Measurements from ENCODE around the gene C6orf47.
"Not testable (repeated sequence)": the region's sequence is repeated elsewhere in the genome, so short reads cannot be mapped to it uniquely, and the experiment has no call there.

C6orf47 gene, protein sequence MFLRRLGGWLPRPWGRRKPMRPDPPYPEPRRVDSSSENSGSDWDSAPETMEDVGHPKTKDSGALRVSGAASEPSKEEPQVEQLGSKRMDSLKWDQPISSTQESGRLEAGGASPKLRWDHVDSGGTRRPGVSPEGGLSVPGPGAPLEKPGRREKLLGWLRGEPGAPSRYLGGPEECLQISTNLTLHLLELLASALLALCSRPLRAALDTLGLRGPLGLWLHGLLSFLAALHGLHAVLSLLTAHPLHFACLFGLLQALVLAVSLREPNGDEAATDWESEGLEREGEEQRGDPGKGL

DNA sequence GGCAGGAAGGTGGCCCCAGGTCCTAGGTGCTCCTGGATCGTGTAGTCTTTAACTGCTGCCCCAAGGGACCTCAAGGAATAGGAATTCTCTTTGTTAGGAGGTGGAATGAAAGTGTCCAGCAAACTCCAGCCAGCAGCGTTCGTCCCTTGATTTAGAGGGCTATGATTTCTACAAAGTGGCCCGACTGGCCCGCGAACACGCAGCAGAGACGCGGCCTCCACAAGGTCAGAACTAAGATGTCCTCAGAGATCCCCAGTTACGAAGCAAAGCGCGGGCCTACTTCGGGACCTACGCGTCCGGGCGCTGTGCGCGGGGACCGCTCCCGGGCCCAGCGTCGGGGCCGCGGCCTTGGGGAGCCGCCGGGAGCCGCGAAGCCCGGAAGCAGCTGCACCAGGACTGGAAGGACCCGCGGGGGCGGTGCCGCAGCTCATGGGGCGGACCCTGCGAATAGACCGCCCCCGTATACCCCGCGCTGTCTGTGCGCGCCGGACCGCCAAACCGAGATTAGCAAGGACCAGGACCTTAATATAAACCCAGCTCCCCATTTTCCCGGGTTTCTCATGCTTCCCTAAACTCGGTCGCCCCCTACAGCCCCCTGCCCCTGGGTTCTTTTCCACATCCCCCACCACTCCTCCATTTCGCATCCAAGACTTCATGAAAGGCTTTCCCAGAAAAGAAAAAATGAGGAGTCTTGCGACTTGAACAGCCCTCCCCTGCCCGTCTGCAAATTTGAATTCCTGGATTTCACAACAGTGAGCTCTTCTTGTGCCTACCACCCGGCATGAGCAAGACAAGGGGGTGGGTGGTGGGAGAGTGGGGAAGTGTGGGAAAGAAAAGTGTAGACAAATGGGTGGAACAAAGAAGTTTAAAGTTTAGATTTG, at the start of gene C6orf47:
C6orf47 (minus strand) TSS at position 398 of the 881 bp plus-strand sequence. CDS start 831 bp downstream, outside the sequence.
- peak; percentile 80 for DNase-seq (ENCODE audit: low spot score)

DNA sequence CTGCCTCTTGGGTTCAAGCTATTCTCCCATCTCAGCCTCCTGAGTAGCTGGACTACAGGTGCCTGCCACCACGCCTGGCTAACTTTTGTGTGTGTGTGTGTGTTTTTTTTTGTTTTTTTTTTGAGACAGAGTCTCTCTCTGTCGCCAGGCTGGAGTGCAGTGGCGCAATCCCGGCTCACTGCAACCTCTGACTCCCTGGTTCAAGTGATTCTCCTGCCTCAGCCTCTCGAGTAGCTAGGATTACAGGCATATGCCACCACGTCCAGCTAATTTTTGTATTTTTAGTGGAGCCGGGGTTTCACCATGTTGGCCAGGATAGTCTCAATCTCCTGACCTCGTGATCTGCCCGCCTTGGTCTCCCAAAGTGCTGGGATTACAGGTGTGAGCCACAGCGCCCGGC, 48.6 kb upstream of the C6orf47 start:
- DNase-seq (ENCODE audit: low spot score): not testable (repeated sequence)

DNA sequence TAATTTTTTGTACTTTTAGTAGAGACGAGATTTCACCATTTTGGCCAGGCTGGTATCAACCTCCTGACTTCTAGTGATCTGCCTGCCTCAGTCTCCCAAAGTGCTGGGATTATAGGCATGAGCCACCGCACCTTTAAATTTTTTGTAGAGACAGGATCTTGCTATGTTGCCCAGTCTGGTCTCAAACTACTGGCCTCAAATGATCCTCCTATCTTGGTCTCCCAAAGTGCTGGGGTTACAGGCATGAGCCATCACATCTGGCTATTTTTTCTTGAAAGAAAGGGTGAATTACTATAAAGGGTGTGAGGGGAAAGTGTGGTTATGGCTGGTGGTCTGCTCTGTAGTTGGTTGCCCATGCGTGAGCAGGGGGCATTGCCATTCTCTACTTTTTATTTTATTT, 47.6 kb upstream of the C6orf47 start:
- no peak for DNase-seq (ENCODE audit: low spot score)

DNA sequence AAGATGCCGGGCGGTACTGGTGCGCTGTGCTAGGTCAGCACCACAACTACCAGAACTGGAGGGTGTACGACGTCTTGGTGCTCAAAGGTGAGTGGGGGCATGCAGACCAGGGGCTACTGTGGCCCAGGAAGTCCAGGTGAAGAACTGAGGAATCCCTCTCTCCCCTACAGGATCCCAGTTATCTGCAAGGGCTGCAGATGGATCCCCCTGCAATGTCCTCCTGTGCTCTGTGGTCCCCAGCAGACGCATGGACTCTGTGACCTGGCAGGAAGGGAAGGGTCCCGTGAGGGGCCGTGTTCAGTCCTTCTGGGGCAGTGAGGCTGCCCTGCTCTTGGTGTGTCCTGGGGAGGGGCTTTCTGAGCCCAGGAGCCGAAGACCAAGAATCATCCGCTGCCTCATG, 47.1 kb upstream of the C6orf47 start:
- DNase-seq (ENCODE audit: low spot score): no peak

DNA sequence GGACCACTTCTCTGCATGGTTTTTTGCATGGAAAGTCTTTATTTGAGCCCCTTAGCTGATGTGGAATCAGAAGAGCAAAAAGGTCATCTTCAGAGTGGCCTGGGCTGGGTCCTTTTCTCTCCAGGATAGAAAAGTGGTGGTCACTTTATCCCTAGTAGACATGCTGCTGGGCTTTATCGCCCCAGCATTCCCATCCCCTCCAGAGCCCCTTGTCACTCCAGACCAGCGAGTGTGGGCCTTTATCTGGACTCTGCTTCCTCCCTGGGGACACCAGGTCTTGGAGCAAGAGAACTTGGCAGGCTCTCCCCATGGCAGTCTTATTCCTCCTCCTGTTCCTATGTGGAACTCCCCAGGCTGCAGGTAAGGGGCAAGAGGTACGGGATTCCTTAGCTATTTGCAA, 46.0 kb upstream of the C6orf47 start, which contains the start of gene LY6G6F:
LY6G6F (plus strand) TSS at position 268 of the 400 bp plus-strand sequence; CDS start at position 309, 41 bp downstream.
- DNase-seq (ENCODE audit: low spot score): no peak

DNA sequence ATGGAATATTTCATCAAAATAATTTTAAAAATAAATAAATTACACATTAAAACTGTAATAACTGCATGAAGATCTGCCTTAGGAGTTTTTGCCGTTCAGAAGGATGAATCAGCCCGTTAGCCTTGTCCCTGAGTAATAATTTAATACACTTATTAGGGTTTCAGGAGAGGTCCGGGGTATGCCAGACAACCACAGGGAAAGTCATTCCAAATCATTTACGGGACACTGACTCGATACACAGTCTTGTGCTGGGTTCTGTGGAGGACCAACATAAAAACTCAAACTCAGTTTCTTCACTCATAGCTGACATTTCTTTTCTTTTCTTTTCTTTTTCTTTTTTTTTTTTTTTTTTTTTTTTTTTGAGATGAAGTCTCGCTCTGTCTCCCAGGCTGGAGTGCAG, 45.4 kb upstream of the C6orf47 start:
- no peak for DNase-seq (ENCODE audit: low spot score)

DNA sequence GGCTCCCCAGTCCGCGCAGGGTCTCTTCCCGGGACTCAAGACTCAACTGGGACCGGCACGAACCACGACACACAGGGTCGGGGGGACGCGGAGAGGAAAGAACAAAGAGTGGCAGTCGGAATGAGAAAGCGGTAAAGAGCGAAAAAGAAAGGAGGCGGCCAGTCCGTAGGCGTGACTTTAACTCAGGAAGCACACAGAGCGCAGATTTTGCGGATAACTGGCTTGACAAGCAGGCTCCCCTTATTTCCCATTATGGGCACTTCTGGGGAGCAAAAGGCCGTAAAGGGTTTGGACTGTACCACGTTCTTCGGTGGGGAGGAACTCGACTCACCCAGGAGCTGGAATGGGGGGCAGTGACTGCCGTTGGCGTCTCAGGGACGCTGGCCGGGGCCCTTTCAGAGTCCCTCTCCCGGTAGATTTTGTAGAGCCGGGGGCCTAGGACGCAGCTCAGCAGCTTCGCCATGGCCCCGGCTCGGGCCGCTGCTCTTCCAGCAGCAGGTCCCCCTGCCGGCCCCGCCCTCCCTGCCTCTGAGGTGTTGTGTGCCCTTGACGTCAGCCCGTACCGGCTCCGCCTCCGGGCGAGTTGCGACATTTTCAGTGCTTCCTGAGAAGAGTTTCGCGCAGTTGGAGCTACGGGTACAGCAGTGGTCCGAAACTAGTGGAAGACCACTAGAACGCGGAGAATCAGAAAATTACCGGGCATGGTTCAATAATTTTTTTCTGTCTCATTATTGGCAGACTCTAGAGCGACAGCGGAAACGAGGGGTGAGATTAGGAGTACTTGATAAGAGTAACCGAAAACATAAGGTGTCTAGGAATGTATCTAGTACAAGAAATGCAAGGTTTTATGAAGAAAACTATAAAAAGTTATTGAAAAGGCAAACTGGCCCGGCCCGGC, 42.5 kb upstream of the C6orf47 start, which contains the start of gene ABHD16A:
ABHD16A (minus strand) TSS at position 506 of the 898 bp plus-strand sequence; CDS start at position 463, 43 bp downstream.
- peak; percentile 98 for DNase-seq (ENCODE audit: low spot score)

DNA sequence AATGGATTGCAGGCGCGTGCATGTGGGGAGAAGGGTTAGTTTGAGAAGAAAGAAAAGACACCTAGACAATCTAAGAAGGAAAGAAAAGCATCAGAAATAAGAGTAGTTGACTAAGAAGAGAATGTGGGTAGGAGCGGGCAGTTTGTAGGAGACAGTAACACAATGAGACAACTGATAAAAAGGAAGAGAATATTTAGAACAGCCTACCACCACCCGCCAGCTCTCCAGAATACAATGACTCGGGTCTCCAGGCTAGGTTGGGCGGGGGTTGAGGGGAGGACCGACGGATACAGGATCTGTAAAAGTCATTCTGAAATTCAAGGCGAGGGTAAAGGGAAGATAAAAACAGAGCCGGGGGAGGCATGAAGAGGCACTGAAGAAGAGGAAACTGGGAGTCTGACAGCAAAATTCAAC, 41.8 kb upstream of the C6orf47 start:
- DNase-seq (ENCODE audit: low spot score): peak; percentile 44

DNA sequence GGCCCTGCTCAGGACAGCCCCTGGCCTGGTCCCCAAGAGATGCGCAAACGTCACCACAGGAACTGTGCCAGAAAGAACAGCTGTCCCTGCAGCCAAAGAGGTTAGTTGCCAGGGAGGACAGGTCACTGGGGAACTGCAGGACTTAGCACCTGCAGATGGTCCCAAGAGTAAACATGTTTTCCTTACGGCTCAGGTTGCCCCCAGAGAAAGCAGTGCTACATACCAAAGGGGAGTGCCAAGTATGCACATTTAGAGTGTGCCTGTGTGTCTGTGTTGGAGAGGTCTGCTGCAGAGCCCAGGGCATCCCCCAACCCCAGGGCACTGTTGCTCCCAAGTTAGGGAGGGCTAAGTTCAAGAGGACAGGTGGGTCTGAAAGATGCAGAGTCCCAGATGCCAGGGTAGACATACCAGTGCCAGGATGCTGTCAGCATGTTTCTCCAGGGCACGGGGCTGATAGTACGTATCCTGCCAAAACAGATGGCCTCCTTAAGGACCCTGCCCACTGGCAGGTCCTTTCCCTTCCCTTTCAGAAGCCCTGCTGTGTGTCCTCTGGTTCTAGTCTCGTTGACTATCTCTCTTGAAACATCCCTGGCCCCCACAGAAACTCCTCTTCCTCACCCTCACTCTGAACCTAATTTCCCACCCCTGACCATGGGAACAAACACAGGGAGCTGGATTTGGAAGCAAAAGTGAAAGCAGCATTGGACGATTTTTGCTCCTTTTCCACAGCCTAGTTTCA, 41.3 kb upstream of the C6orf47 start:
- DNase-seq (ENCODE audit: low spot score): peak; percentile 28

DNA sequence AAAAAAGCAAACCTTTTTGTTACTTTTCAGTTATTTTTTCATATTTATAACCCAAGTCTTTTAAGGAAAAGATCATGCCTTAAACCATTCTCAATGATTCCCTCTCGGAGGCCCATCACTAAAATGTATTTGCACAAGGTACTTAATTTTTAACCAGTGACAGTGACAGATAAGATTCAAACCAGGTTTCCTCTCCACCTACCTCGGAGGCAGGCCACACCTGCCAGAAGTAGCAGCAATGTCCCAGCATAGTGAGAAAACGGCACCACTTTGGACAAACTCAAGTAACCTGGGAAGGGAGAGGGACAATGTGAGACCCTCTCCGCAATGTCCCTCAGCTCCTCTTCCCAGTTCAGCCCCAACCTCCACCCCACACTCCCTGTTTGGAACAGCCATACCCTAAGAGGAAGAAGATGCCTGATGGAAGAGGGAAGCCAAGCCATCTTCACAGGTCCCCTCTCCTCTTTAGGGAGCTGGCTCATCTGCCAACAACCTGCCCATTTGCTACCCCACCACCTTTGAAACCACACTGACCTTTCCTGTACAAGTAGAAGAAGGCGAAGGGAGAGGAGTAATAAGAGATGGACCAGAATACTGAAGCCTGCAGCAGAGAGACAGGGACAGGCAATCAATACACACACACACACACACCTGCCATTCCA, 40.3 kb upstream of the C6orf47 start:
- no peak for DNase-seq (ENCODE audit: low spot score)

DNA sequence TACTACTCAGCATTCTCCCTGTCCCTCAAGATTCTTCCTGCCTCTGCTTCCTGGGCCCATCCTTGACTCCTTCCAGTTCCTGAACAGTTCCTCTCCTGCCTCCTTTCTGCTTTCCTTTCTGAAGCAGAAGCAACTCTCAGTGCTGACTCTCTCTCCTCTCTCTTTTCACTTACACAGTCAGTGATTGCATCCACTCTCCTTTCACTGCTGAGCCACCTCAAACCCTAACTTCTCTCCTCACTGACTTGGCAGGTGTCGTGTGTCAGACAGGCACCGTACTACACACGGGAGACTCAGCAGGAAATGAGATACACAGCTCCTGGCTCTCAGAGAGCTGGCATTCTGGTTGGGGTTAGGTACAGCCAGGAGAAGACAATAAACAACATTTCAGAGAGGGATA, 37.0 kb upstream of the C6orf47 start:
- no peak for DNase-seq (ENCODE audit: low spot score)

DNA sequence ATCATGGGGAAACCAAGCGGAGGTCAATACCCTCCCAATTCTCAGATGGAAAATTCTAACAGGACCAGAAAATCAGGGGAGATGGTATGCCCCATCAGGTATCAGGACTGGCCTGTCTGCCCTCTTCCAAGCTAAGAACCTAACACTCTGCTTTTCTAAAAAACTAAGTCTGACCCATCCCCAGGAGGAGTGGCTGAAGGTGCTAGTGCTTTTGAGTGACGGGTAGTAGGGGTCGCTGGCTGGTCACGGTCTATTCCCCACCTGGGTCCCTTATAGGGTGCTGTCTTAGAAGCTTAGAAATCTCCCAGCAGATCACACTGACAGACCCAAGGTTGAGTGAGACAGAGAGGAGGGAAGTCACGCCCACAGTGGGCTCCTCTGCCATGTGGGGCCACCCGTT, 33.0 kb upstream of the C6orf47 start:
- DNase-seq (ENCODE audit: low spot score): no peak

DNA sequence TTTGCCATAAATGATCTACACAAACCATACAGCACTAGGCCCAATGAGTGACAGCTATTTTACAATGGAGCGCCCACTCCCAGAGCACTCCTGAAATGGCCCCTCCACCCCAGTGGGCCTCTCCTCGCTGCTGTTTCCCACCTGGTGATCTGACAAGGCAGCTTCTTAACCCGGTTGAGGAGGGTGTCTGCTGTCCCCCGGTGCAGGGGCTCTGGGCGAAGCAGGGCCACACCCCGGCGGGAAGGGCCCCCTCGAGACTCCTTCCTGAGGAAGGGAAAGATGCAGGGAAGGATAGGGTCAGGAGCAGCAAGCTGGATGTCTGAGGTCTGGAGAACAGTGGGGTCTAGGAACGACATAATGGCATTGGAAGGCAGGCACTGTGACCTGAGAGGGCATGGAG, 32.3 kb upstream of the C6orf47 start:
- no peak for DNase-seq (ENCODE audit: low spot score)

DNA sequence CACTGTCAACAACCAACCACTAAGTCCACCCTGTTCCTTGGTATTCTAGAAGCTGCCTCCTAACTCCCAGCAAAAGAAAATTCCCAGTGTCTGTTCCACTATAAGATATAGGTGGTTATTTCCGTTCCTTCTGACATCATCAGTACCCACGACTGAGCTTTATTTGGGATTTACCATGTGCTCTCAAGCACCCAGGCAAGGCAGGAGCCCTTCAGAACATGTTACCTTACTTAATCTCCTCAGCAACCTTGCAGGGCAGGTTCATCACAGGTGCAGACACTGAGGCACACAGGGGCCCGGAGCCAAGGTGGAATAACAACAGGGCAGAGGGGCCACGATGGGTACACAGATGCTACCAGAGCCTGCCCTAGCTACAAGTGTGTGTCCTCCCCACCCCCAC, 31.8 kb upstream of the C6orf47 start:
- no peak for DNase-seq (ENCODE audit: low spot score)

DNA sequence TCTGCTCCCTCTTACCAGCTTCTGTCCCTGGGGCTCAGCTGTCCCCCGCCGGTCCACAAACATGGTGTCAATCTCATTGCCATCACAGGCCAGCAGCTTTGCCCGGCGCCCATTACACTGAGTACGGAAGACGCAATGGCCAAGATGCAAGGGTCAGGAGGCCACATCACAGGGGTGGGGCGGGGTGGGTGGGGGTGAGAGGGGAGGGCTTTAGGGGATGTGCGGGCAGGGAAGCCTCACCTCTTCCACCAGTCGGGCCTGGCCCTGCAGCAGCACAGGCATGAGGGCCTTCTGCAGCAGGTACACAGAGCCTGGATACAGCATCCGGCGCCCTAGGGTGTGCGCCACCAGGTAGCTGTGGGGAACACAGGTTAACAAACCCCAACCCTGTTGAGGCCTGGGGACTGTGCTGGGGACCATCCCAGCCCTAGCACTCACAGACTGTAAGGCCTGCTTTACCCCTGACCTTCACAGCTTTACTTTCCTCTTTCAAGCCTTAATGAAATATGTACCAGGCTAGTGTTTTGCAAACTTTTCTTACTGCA, 31.1 kb upstream of the C6orf47 start:
- no peak for DNase-seq (ENCODE audit: low spot score)

DNA sequence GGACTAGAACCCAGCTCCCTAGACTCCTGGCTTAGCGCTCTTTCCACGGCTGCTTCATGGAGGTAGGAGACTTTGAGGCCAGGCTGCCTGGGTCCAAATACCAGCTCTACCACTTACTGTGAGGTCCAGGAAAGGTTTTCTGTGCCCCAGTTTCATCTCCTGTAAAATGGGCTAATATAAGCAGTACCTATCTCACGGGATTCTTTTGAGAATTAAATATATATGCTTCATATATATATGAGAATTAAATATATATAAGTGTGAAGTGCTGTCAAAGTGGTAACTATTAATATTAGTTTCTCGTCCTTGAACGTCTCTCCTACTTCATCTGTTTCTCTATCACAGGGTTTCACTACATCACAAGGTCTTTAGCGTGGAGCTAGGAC, 30.5 kb upstream of the C6orf47 start:
- DNase-seq (ENCODE audit: low spot score): no peak

DNA sequence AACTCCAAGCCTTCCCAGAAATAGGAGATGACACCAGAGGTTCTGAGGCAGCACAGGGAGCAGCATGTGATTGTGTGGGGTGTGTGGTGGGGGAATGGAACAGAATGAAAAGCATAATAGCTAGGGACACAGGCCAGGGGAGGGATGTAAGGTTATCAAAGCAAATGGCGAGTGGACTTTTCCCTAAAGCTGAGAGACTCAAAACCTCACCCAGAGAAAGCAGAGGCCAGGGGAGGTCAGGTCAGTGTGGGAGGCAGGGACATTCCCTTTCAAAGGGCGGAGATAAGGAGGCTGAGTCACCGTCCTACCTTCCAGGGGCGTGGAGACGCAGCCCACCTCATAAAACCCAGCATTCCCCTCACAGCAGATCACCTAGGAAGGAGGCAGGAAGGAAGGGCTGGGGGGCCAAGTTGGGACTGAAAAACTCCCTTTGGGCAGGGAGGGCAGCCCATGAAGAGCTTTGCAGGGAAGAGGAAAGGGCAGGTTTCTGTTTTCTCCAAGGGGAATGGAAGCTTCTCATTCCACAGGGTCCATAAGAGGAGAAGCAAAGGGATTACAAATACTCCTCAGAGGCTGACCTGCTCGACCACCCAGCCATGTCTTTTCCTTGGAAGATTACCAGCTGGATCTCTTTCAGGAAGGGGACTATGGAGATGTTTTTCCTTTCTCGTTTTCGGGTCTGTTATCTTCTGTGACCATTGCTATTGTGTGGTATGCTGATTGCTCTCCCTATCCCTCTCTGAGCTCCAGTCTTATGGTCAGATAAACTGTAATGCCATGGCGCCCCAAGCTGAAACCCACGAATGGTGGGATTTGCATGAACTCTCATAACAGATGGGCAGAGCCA, 29.9 kb upstream of the C6orf47 start:
- no peak for DNase-seq (ENCODE audit: low spot score)

DNA sequence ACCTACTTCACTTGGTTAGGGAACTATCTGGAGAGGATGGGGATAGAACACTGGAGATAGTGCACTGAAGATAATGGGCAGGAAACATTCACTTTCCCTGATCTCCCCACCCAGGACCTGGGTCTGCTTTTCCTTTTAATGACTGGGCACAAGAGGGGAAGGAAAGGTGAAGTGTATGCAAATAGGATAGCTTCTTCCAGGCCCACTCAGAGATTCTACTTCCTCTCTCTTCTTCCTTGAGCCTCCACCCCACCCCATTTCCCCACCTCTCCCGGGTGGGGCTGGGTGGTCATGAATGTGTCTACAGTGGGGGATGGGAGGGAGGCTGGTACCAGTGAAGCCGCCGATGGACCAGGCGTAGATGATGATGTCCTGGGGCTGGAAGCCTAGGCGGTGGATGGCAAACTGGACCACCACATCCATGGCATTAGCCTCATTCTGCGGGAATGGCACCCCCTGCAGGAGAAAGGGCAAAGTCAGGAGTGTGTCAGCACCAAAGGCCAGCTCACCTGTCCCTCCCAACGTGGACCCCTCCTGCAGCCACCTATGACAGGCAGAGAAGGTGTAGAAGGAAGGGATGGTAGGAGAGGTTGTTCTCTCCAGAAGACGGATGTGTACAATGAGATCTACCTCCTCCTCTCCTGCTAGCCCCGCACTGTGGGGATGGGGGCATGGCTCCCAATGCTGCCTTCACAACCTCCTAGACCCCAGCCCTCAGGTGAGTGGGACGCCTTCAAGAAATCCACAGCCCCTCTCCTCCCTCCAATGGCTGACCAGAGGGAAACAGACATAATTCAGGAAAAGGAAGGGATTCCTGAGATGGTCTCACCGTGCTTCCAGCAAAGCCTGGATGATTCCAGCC, 28.9 kb upstream of the C6orf47 start:
- DNase-seq (ENCODE audit: low spot score): no peak
